ENCODE measurements around the gene FAF1.

FAF1 gene

GRCh38 chr1:50415235-50416149, 544.6 kb downstream of the FAF1 start:
- no peak for DNase-seq (ENCODE audit: low read depth)

GRCh38 chr1:50414853-50415234, 545.2 kb downstream of the FAF1 start:
- no peak for DNase-seq (ENCODE audit: low read depth)

- DNase-seq (ENCODE audit: low read depth): no peak
Measured at GRCh38 chr1:50412813-50413476, 547.1 kb downstream of the FAF1 start.

GRCh38 chr1:50405814-50406213, 554.3 kb downstream of the FAF1 start:
- DNase-seq (ENCODE audit: low read depth): no peak

- DNase-seq (ENCODE audit: low read depth): no peak
Measured at GRCh38 chr1:50393522-50394120, 566.4 kb downstream of the FAF1 start.
